ENCODE measurements around the gene OR51A4. TPM values are rescaled to one million over a fixed set of nuclear protein-coding genes. Genes with fewer than 3 reads are reported as not detected.

OR51A4 gene
- total RNA-seq, 4 donors from 2014 or later, result not detected

- Histone ChIP-seq H3K4me1 (no peaks in the 10 kb centered on the region), H3K36me3 (no peaks in the 10 kb centered on the region), H3K4me3 (no peak overlapping the region), H3K27ac (no peak overlapping the region), H3K27me3 (no peaks in the 10 kb centered on the region), H3K9me3 (no peaks in the 10 kb centered on the region)
- no peak for TF ChIP-seq CTCF (IDR thresholded peaks at IDR 0.05)
- TF ChIP-seq EP300 (IDR thresholded peaks at IDR 0.05), result no peak
- no peak for TF ChIP-seq POLR2AphosphoS5 (IDR thresholded peaks at IDR 0.05)
- no peak for TF ChIP-seq POLR2A (IDR thresholded peaks at IDR 0.05)
- WGBS, result 80% methylated on average over 3 of the region's 3 CpGs
- no peak for DNase-seq (ENCODE audit: low spot score in 2 of 2)
Observed at GRCh38 chr11:4936745-4937144, 10.7 kb downstream of the OR51A4 start.

- WGBS, result 87% methylated on average over 4 of the region's 4 CpGs
- Histone ChIP-seq H3K4me1 (no peaks in the 10 kb centered on the region), H3K27ac (no peak overlapping the region), H3K36me3 (no peaks in the 10 kb centered on the region), H3K4me3 (no peak overlapping the region), H3K27me3 (no peaks in the 10 kb centered on the region), H3K9me3 (no peaks in the 10 kb centered on the region)
- no peak for TF ChIP-seq CTCF (IDR thresholded peaks at IDR 0.05)
- TF ChIP-seq POLR2A (IDR thresholded peaks at IDR 0.05), result no peak
- no peak for TF ChIP-seq POLR2AphosphoS5 (IDR thresholded peaks at IDR 0.05)
- no peak for TF ChIP-seq EP300 (IDR thresholded peaks at IDR 0.05)
- DNase-seq (ENCODE audit: low spot score in 2 of 2), result no peak
Observed at GRCh38 chr11:4932751-4933150, 14.7 kb downstream of the OR51A4 start.

- Histone ChIP-seq H3K36me3 (no peaks in the 10 kb centered on the region), H3K4me3 (no peak overlapping the region), H3K27me3 (no peaks in the 10 kb centered on the region), H3K27ac (no peak overlapping the region), H3K9me3 (no peaks in the 10 kb centered on the region), H3K4me1 (no peaks in the 10 kb centered on the region)
- TF ChIP-seq POLR2AphosphoS5 (IDR thresholded peaks at IDR 0.05) (no peak), CTCF (IDR thresholded peaks at IDR 0.05) (no peak)
- no peak for DNase-seq (ENCODE audit: low spot score in 2 of 2)
Observed at GRCh38 chr11:4926608-4927007, 20.8 kb downstream of the OR51A4 start.

- H3K4me1 ChIP-seq, result no peaks in the 10 kb centered on the region
- no peaks in the 10 kb centered on the region for H3K36me3 ChIP-seq
- H3K27ac ChIP-seq, result no peak within 1 kb of the TSS
- DNase-seq (ENCODE audit: low spot score in 2 of 2), result no peak
- WGBS, result 100% methylated on average over 1 of the region's 1 CpG
- no peak for TF ChIP-seq POLR2A (IDR thresholded peaks at IDR 0.05)
- TF ChIP-seq EP300 (IDR thresholded peaks at IDR 0.05), result no peak
- no peak for TF ChIP-seq CTCF (IDR thresholded peaks at IDR 0.05)
- TF ChIP-seq POLR2AphosphoS5 (IDR thresholded peaks at IDR 0.05), result no peak
- H3K4me3 ChIP-seq, result no peak within 1 kb of the TSS
- no peaks in the 10 kb centered on the region for H3K27me3 ChIP-seq
- H3K9me3 ChIP-seq, result no peaks in the 10 kb centered on the region
Observed at GRCh38 chr11:4924239-4924638, 23.2 kb downstream of the OR51A4 start, which contains the start of gene OR51G1. OR51G1 (minus strand) TSS chr11:4924339; CDS start chr11:4924339, 0 bp downstream.

GRCh38 chr11:4922304-4922703, 25.1 kb downstream of the OR51A4 start:
- Histone ChIP-seq H3K27ac (no peak overlapping the region), H3K4me3 (no peak overlapping the region), H3K4me1 (no peaks in the 10 kb centered on the region), H3K27me3 (no peaks in the 10 kb centered on the region), H3K36me3 (no peaks in the 10 kb centered on the region), H3K9me3 (no peaks in the 10 kb centered on the region)
- DNase-seq (ENCODE audit: low spot score in 2 of 2), result no peak
- no peak for TF ChIP-seq CTCF (IDR thresholded peaks at IDR 0.05)
- TF ChIP-seq POLR2A (IDR thresholded peaks at IDR 0.05), result no peak
- TF ChIP-seq EP300 (IDR thresholded peaks at IDR 0.05), result no peak
- TF ChIP-seq POLR2AphosphoS5 (IDR thresholded peaks at IDR 0.05), result no peak
- 53% methylated on average over 1 of the region's 1 CpG for WGBS

Data from suprapubic skin (tissue), 4 donors.